Measurements from ENCODE around the gene RASGRP1. TPM values are rescaled to one million over a fixed set of nuclear protein-coding genes. Genes with fewer than 3 reads are reported as not detected.

The RASGRP1 gene
- total RNA-seq, 1 donor from 2014 or later = 2.3 TPM

- intact Hi-C loops (cut with DNase I) = loop anchor here (10.0 kb wide), 1 partner anchor 254 kb away; no protein-coding TSS in a partner anchor
- peak; percentile 88 to 94 for ATAC-seq
- Histone ChIP-seq H3K4me1 (no peaks in the 10 kb centered on the region), H3K36me3 (no peaks in the 10 kb centered on the region), H3K27me3 (ENCODE audit: low read depth) (peaks cover 6% of the 10 kb centered on the region), H3K27ac (no peak overlapping the region), H3K4me3 (no peak overlapping the region), H3K9me3 (no peaks in the 10 kb centered on the region)
- peak; percentile 94 for TF ChIP-seq CTCF (IDR thresholded peaks at IDR 0.05)
- peak; percentile 49 for DNase-seq
These were observed 124.1 kb downstream of the RASGRP1 start for GRCh38 chr15:38440353-38441129.

Other genes starting within 250 kb of the RASGRP1 start
- 16.8 TPM for gene FAM98B, start 110.7 kb downstream of the RASGRP1 start, total RNA-seq

Data from lower lobe of right lung (tissue), 2 donors.